Renal pelvis (tissue), 4 donors: ENCODE data around the gene HDAC10. TPM values are rescaled to one million over a fixed set of nuclear protein-coding genes. Genes with fewer than 3 reads are reported as not detected.

Experiments used
- DNase-seq: peaks from one replicate; pipeline ENCODE4 v3.0.0-alpha.2; 2013
- polyA plus RNA-seq, 3 donors: library from polyadenylated mRNA; unstranded; fragments of 120-200 nt; gene quantifications; one replicate each; pipeline ENCODE4 v1.2.1, GENCODE V29; 2013; ENCODE audit not compliant: insufficient read length in 3 of 3

Gene HDAC10
- polyA plus RNA-seq, 3 donors: 25.6 to 29.8 (median 26.7) TPM

DNA sequence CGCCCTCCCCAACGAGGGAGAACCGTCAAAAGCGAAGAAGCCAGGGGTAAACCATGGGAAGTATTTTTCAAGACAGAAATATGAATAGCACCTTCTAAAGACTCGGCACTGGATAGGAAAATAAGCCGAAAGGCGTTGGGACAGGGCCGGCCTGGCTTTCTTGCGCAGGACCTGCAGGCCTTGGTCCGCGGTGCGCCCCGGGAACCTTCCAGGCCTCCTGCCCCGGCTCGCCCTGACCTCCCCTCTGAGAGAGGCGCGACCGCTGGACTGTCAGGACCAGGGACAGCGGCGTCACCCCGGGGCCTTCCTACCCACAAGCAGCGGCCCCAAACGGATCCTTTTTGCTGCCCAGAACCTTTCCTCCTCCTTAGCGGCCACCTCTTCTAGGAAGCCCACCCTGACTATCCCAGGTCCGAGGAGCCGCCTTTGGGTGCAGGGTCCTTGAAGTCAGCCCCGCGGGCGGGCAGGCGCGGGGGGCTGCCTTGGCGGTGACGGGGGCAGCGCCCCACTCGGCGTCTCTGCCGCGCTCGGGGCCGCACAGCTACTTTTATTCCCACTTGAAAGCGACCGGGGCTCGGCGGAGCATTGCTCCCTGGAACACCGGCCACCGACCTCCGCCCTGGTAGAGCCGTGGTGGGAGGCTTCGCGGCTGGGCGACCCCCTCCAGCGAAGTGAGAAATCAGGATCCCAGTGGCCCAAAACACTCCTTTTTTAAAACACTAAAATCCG is 19.8 kb upstream of the HDAC10 start:
- DNase-seq: no peak

DNA sequence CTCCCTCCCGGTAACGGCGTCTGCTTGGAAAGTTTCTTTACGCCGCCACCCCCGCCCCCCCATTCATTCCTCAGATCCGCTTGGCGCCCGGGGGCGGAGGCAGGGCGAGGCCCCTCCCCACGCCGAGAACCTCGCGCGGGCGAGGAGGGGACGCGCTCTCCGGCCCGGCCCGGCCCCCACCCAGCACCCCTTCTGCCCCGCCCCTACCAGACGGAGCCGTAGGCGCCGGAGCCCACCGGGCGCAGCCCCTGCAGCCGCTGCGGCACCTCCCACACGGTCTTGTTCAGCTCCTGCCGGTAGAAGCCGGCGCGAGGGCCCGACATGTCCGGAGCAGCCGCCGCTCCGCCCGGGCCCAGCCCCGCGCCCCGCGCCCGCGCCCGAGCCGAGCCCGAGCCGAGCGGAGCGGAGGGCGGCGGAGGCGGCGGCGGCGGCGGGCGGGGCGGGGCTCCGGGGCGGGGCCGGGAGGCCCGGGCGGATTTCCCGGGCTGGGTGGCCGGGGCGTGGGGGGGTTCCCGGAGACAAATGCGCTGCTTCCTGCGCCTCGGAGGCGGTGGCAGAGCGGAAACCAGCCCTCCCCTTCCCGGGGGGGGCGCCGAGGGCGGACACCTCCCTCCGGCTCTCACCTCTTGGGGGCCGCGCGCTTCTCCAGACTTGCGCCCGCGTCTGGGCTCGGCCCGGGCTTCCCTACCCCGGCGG is 19.1 kb upstream of the HDAC10 start, which contains the start of gene MAPK11:
MAPK11 (minus strand) TSS at position 411 of the 696 bp plus-strand sequence; CDS start at position 323, 88 bp downstream.
- no peak for DNase-seq

DNA sequence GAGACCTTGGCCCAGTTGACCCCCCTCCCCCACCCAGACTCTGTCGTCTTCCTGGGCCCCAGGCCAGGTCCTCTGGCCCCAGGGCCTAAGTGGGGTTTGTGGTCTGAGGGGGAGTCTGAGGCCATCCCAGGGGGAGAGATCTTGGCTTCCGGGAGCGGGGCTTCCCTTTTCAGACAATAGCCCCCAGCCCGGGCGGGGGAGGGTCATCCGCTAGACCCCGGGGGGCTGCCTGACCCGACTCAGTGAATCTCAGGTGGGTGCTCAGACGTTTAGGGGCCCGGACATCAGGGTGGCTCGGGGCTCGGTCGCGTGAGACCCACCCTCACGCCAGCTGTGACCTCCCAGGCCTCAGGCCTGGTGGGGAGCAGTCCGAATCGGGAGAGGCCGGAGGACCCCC is 18.5 kb upstream of the HDAC10 start:
- DNase-seq: no peak

DNA sequence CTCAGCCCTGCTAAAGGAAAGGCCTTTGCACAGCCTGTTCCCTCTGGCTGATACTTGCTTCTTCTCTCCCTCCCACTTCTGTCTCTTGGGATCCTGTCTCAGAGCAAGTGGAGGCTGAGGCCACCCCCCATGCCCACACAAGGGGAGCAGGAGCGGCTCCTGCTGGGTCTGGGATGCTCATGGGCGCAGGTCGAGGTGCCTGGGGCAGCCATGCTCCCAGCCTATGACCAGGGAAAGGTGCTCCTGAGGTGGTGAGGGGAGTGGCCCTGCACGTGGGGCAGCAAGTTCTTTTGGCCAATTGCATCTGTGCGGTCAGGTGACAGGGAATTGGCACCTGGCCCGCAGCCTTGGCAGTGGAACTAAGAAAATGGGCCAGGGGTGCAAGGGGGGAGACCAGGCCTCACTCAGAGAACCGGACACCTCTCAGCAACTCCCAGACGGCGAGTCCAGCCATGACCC is 17.6 kb upstream of the HDAC10 start:
- no peak for DNase-seq

DNA sequence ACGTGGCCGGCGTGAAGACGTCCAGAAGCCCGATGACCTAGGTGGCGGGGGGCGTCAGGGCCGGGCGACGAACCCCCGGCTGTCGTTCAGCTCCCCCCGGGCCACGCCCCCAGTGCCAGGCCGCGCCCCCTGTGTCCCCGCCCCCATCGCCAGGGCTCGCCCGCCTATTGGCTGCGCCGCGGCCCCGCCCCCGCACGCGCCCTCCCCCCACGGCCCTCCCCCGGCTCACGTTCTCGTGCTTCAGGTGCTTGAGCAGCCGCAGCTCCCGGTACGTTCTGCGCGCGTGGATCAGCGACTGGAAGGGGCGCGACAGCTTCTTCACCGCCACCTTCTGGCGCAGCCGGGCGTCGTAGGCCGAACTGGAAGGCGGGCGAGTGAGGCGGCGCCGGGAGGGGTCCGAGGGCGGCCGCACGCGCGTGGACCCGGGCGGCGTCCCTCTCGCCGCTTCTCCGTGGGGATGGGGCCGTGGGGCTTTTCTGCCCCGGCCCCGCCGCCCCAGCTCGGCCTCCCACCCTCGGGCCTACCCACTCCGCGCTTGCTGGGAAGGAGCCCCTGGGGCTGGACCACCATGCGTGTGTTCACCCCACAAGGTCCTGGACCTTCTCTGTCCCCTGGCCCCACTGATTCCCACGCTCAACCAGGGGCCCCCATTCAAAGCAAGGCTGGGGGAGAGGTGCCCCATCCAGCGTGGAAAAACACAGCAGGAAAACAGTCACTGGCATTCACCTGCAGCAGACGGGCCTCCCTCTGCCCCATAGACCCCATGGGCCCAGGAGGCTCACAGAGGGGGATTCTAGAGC is 16.7 kb upstream of the HDAC10 start:
- DNase-seq: no peak

DNA sequence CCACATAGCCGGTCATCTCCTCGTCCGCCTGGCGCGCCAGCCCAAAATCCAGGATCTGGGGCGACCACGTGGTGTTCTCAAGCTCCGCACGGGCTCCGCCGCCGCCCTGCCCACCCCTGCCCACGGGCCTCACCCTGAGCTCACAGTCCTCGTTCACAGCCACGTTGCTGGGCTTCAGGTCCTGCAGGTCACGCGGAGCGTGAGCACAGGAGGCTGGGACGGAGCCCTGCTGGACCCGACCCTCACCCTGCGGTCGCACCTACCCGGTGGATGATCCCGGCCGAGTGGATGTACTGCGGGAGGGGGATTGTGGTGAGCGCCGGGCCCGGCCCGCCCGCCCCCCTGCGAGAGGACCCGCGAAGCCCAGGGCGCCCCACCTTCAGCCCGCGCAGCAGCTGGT is 15.9 kb upstream of the HDAC10 start:
- DNase-seq: no peak

DNA sequence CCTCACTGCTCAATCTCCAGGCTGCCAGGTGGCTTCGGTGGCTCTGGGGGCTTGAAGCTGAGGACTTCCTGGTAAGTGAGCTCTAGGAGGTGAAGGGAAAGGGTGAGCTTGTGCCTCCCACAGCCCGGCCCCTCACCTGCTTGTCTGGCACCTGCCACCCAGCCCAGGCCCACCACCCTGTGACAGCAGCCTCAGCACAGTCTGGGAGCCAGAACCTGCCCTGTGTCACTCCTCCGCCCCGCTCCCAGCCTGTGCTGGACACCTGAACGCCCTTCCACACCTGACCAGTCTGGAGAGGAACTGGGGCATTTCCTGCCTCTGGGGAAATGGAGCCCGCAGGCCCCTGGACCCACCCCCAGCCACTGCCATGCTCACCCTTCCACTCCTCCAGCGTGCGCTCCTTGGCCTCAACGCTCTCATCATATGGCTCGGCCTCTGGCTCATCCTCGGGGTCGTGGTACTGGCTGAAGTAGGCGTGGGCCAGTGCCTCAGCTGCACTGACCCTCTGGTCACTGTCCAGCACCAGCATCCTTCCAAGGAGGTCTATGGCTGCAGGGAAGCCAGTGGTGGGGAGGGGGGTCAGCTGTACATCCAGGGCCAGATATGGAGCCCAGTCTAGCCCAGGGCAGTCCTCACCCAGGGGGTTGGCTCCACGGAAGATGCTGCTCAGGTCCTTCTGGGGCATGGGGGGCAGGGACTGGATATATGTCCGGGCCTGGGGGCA is 14.0 kb upstream of the HDAC10 start:
- DNase-seq: no peak

DNA sequence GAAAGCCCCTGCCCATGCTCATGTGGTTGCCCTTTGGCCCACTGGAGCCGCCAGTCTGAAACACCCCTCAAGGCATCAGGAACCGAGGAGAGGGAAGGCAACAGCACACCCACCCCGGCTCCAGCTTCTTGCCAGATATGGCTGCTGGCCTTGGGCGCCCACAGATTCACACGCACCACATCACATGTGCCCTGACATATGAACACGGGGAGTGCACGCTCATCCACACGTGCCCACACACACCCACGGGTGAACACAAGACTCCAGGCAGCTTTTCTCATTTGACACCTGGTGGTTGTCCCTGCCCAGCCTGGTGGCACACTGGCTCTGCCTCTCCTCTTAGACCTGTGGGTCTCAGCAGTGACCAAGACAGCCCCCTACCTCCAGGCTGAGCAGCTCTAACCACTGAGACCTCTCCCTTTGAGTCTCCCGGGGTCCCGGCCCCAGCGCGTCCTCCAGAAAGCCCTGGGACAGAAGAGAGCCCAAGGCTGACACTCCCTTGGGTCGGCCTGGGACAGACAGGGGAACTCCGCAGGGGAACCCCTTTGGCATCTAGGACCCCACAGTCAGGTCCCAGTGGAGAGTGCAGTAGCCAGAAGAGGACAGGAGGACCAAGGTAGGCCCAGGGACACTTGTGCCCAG is 13.2 kb upstream of the HDAC10 start:
- DNase-seq: no peak

DNA sequence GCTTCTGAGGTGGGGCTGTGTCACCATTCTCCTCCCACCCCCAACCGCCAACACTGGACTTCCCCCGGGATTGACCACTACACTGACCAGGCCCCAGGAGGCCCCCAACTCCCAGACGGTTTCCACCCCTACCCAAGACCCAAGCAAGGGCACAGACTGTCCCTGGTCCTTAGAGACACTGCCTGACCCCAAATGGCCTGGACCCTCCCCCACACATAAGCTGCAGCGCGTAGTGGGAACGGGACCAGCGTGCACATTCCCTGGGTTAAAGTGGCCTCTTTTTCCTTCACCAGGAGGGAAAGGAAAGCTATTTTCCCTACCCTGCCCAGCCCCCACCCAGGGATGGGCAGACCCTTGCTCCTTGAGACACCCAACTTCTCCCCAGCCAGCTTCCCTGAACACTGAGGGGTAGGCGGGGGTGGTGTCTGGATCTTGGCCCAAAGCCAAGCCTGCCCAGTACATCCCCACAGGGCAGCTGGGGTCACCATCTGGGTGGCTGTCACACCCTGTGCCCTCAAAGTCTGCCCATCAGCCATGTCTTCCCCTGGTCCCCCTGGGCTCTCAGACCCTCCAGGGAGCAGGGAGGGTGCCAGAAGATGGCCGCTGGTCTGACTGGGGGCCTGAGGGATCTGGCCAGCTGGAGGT is 12.0 kb upstream of the HDAC10 start:
- DNase-seq: no peak

DNA sequence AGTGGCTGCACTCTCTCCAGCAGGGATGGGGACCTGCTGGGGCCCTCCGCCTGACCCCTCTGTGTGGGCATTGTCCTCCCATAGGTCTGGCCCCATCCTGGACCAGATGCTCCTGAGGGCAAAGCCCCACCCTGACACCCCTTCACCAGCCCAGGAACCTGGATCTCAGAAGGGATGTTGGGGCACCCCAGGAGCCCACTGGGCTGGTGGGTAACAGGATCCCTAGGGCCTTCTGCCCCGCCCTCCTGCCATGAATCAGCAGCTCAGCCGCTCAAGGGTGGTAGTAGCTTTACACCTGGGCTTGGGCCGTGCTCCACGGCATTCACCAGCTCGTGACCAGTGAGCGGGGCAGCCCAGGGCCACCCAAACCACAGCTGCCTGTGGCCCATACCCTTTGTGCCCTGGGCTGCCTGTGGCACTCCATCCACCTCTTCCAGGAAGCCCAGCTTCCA is 11.4 kb upstream of the HDAC10 start:
- no peak for DNase-seq

DNA sequence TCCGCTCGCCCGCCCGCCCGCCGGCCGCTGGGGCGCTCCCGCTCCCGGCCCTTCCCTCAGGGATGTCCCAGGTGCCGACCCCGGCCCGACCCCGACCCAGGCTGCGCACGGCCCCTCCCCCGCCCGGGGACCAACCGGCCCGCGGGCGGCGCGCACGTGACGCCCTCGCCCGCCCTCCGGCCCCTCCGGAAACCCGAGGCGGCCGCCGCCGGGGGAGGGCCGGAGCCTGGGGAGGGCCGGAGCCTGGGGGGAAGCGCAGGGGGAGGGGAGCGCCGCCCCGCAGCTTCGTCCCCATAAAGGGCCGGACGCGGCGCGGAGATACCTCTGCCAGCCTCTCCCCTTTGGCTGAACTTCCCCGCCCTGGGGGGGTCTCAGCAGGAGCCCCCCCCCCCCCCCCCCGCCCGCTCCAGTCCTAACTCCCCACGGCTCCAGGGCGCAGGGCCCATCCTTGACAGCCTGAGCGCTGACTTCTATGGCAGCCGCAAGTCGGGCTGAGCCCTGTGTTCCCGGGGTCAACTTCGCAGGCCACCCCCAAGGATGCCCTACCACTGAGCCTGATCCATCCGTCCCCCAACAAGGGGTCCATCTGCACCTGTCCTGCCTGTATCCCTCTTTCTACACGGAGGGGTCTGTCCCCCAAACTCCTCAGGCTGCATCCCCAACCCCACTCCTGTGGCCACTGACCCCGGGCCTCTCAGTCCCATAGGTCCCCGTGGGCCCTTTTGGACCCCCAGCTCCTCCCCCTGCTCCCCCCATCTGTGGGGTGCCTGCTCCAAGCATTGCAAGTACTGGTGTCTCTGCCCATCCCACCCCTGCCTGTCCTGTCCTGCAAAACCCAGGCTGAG is 10.8 kb upstream of the HDAC10 start, which contains the start of gene MAPK12:
MAPK12 (minus strand) TSS at position 69 of the 845 bp plus-strand sequence. CDS start 174 bp downstream, outside the sequence.
- no peak for DNase-seq

DNA sequence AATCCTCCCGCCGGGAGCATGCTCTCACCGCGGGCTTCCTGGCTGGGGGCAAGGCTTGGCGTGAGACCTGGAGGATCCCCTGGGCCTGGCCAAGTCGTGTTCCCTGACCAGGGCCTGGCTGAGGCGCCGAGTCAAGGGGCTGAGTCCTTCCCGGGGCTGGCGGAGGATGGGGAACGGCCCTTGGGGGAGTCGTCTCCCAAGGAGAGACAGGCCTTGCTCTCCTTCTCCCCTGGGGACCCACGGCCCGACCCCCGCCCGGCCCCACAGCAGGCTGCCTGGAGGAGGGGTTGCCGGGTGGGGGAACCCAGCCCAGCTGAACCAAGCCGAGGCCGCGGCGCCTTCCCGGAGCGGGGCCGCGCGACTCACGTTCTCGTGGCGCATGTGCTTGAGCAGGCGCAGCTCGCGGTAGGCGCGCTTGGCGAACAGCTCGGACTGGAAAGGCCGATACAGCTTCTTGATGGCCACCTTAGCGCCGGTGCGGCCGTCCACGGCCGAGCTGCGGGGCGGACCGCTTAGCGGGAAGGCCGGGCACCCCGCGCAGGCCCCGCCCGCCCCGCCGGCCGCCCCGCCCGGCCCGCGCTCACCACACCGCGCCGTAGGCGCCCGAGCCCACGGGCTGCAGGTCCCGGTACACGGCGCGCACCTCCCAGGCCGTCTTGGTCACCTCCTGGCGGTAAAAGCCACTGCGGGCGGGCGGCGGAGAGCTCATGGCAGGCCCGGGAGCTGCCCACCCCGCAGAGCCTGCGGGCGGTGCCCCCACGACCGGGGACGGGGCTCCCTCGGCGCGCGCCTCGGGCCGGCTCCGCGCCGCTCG is 9.9 kb upstream of the HDAC10 start:
- no peak for DNase-seq

DNA sequence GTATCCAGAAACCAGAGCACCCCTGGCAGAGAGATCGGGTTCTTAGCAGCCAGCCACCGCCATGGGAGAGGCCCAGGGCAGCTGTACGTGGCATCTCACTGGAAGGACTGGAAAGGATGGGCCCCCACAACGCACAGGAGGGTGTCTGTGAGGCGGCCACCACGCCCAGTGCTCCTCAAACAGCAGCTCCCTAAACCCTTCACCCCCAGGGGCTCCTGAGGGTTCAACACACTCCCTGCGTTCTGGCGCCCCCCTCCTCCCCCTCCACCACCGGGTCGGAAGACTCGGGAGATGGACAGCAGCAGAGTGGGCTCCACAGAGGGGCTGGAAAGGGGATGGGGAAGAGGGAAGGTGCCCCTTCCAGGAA is 9.4 kb upstream of the HDAC10 start:
- no peak for DNase-seq

DNA sequence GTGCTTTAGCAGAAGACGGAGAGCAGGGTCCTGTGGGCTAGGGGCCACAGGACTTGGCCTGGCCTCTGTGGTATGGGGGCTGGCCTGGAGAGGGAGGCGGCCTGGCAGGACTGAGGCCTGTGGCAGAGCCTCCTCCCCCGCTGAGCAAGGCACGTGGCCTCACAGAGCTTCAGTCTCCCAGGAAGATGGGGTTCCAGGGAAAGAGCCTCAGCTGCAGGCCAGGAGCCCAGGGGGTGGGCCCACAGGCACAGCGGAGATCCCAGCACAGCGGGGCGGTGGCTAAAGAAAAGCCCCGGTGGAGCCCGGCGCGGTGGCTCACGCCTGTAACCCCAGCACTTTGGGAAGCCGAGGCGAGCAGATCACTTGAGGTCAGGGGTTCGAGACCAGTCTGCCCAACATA is 8.2 kb upstream of the HDAC10 start:
- no peak for DNase-seq

DNA sequence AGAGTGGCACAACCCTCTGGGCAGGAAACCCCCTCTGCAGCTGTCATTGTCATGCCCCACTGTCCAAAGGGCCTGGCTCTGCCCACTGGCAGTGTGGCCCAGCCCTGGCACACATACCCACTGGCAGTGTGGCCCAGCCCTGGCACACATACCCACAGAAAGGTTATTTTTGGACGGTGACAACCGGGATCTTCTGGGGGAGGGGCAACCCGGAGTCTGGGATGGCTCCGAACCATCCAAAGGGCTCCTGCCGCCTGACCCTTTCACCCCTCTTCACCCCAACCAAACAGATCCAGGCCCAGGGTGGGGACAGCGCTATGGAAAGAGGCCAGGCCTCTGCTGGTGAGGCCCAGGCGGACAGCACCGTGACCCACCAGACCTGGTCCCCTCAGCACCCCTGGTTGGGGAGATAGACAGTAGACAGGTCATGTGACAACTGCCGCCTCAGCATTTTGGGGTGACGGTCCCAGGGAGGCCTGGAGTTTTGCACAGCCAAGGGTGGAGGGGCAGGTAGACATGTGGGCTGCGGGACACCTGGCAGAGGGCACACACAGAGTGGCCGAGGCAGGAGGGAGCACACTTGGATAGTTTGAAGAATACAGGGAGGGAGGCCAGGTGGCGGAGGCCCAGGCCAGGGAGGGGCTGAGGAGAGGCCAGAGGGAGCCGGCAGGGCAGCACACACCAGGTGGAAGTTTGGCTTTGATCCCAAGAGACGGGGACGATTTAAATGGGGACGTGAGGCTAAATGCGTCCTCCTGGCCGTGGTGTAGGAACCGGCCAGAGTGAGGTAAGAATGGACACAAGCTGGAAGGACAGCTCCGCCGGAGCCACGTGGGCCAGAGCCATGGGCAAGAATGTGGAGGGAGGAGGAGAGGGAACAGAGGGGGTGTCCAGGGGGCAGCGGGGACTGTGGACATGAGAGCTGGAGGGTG is 7.6 kb upstream of the HDAC10 start:
- no peak for DNase-seq

DNA sequence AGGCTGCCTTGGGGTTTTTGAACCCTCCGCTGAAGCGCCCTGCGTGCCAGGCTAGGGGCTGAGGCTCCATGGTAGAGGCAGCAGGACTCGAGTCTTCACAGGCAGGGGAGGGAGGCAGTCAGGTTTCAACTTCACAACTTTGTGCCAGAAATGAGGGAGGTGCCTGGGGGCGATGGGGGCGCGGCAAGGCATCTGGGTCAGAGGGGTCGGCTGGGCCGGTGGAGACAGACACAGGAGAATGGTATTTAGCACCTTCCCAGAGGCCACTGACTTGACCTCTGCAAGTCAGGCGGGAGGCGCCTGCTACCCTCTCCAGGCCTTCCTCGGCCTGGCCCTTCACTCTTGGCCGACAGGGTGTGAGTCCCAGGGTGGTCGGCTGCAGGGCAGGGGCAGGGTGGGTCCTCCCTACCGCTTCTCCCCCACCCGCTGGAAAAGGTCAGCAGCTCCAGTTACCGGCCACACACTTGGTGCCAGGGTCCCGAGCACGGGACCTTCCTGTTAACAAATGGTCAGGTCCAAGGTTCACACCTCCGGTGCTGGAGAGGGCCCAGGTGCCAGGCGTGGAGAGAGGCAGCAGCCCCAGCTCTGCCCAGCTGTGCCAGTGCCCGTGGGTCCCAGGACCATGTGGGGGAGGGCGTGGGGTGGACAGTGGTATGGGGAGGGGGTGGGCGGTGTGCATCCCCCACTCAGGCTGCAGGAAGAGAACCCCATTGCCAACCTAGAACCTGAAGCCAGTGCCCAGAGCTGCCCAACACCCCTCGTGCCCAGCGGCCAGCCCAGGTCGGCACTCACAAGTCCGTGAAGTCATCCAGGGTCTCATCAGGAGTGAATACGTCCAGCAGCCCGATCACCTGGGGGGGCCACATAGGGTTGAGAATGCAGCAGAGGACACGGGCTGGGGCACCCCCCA is 6.6 kb upstream of the HDAC10 start:
- DNase-seq: no peak

DNA sequence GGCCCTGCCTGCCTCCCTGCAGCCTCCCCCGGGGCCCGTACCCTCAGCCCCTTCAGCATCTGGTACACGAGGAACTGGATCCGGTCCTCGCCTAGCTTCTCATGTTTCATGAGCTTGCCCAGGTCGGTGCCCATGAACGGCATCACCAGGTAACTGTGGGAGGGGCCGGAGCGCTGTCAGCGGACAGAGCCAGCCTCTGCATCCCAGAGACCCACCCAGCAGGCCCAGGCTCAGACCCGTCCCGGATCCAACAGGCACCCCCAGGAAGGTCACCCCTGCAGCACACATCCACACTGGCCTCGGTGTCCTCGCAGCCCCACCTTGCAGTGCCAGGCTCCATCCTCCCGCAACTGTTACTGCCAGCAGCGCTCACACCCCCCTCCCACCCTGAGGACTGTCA is 6.0 kb upstream of the HDAC10 start:
- DNase-seq: no peak
